ENCODE measurements around the gene TXN2. TPM values are rescaled to one million over a fixed set of nuclear protein-coding genes. Genes with fewer than 3 reads are reported as not detected.
"Not testable (repeated sequence)": the region's sequence is repeated elsewhere in the genome, so short reads cannot be mapped to it uniquely, and the experiment has no call there.

TXN2 gene, protein sequence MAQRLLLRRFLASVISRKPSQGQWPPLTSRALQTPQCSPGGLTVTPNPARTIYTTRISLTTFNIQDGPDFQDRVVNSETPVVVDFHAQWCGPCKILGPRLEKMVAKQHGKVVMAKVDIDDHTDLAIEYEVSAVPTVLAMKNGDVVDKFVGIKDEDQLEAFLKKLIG
- total RNA-seq = 96.5 and 98.7 TPM in 2 replicates

DNA sequence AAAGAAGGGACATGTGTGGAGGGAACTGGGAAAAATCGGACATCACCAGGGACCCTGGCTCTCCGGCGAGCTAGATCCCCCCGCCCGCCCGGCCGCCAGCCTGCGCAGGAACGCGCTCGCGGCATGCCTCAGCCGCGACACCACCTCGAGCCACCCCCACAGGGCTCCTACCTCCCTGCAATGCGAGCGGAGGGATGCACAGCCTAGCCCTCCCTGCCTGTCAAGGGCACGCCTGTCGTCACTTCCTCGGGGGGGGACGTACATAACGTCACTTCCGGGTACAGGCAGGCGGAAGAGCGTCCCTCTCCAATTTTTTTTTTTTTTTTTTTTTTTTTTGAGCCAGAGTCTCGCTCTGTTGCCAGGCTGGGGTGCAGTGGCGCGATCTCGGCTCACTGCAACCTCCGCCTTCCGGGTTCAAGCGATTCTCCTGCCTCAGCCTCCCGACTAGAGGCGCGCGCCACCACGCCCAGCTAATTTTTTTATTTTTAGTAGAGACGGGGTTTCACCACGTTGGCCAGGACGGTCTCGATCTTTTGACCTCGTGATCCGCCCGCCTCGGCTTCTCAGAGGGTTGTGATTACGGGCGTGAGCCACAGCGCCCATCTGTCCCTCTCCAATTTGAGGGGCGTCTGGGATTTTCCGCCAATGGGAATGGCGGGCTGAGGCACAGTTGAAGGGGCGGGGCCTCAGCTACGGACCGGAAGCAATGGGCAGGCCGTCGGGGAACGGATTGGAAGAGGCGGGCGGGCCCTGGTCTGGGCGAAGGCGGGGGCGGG lies at the start of gene TXN2:
TXN2 (minus strand) TSS at position 248 of the 776 bp plus-strand sequence. CDS start 803 bp downstream, outside the sequence.
- Mint-ChIP-seq H3K27ac (peak within 1 kb of the TSS; percentile 87), H3K4me1 (peaks cover 19% of the 10 kb centered on the region), H3K36me3 (ENCODE audit: low read depth) (peaks cover 27% of the 10 kb centered on the region), H3K4me3 (peak within 1 kb of the TSS; percentile 90), H3K9me3 (no peaks in the 10 kb centered on the region), H3K27me3 (no peaks in the 10 kb centered on the region)
- peak; percentile 98 for DNase-seq
- intact Hi-C loops (cut with micrococcal nuclease) = loop anchor here (1.0 to 10.0 kb wide), 6 partner anchors 25 to 317 kb away; partner anchors contain the start of genes APOL2, APOL3, EIF3D and FOXRED2

DNA sequence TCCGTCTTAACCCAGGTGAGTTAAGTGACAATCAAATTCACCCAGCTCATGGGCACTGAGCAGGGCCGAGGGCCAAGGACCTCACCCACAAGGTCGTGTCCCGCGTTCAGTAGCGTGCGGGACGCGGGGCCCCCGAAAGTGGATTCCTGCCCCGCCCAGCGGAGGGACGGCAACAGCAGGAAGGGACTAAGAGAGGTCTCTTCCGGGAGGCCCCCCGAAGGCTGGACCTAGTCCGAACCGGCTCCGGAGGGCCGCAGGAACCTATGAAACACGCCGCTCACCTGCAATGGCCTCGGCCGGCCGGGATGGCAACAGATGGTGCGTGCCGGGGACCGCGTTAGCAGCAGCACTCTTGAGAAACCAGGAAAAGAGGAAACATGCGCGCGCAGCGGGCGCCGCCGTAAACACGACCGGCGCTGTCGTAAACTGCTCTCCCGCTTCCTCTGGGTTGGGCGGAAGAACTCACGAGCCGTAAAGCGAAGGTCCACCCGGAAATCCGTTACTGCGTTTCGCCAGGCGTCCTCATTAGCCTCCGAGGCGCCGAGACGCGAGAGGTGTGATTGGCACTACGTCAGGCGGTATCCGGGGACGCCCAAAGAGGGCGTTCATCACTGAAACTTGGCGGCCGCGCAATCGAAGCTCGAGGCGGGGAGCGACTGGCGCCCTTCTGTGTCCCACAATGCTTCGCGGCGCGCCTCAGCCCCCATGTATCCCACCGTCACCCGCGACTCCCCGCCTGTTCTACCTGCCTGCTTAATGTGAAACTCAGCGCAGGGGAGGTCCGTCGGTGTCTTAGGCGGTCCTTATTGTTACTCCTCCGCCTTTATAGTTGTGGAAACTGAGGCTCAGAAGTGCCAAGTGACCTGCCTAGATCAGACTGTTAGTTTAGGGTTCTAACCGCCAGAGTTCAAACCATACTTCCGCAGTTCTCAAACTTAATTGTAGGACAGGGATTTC lies 47.6 kb upstream of the TXN2 start, which contains the start of gene EIF3D:
EIF3D (minus strand) TSS at position 372 of the 957 bp plus-strand sequence. CDS start 3,045 bp downstream, outside the sequence.
- H3K4me3 Mint-ChIP-seq = peak within 1 kb of the TSS; percentile 93
- peak within 1 kb of the TSS; percentile 99 for H3K27ac Mint-ChIP-seq
- peak; percentile 99 for DNase-seq
- H3K27me3 Mint-ChIP-seq = peaks cover 3% of the 10 kb centered on the region
- H3K9me3 Mint-ChIP-seq = no peaks in the 10 kb centered on the region
- peaks cover 19% of the 10 kb centered on the region for H3K4me1 Mint-ChIP-seq
- H3K36me3 Mint-ChIP-seq (ENCODE audit: low read depth) = peaks cover 41% of the 10 kb centered on the region
- intact Hi-C loops (cut with micrococcal nuclease) = loop anchor here (1.0 to 10.0 kb wide), 5 partner anchors 22 to 247 kb away; partner anchors contain the start of genes FOXRED2, IFT27 and MYH9

DNA sequence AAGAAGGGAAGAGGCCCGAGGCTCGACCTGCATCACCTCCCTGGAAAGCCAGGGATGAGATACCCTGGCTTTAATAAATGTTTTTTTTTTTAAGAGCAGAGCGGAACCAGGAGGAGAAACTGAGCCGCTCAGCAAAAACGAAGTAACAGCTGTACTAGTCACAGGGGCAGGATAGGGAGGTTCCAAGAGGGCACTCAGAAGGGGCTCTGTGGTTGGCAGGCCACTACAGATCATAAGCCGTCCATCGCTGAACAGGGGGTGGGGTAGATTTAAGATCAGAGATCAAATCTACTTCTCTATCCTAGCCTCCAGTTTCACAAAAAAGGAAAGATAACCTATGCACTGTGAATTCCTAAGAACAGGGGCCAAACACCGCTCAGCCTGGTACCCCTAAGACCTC lies 46.9 kb upstream of the TXN2 start:
- intact Hi-C loops (cut with micrococcal nuclease) = loop anchor here (10.0 kb wide), 1 partner anchor 74 kb away; no protein-coding TSS in a partner anchor
- no peak for DNase-seq

DNA sequence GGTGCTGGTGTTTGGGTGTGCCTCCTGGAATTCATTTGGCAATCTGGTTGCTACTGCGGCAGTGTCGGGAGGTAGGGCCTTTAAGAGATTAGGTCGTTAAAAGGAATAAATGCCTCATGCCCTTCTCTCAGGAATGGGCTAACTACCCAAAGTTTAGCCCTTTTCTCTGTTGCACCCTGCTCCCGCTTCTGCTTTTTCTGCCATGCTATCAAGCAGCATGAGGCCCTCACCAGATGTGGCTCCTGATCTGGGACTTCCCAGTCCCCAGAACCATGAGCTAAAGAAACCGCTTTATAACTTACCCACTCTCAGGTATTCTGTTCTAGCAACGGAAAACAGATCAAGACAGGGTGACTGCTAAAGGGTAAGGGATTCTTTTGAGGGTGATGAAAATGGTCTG lies 41.2 kb upstream of the TXN2 start:
- H3K4me1 Mint-ChIP-seq = peaks cover 14% of the 10 kb centered on the region
- intact Hi-C loops (cut with micrococcal nuclease) = loop anchor here (10.0 kb wide), 1 partner anchor 68 kb away; no protein-coding TSS in a partner anchor
- no peaks in the 10 kb centered on the region for H3K9me3 Mint-ChIP-seq
- no peak overlapping the region for H3K4me3 Mint-ChIP-seq
- H3K36me3 Mint-ChIP-seq (ENCODE audit: low read depth) = peaks cover 83% of the 10 kb centered on the region
- no peak overlapping the region for H3K27ac Mint-ChIP-seq
- H3K27me3 Mint-ChIP-seq = no peaks in the 10 kb centered on the region
- no peak for DNase-seq

More for the DNA sequence above, 46.9 kb upstream of the TXN2 start:
- Mint-ChIP-seq H3K27me3 (peaks cover 3% of the 10 kb centered on the region), H3K36me3 (ENCODE audit: low read depth) (peaks cover 49% of the 10 kb centered on the region), H3K27ac (peak overlapping the region; percentile 99), H3K4me3 (peak overlapping the region; percentile 93), H3K4me1 (peaks cover 19% of the 10 kb centered on the region), H3K9me3 (no peaks in the 10 kb centered on the region)

DNA sequence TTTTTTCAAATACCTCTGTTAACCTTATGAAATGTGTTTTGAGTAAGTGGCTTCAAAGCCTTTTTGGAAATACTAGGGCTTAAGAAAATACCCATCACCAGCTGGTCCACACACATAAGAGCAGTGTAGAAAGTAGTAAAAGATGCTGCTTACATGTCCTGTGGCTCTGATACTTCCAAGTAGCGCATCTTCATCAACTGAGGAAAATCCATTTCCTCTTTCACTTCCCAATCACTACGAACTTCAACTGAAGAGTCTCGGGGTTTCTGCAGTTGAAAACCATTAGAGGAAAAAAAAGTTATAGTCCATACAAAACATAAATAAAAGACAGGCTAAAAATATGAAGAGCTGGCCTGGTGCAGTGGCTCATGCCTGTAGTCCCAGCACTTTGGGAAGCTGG lies 39.0 kb upstream of the TXN2 start:
- H3K4me3 Mint-ChIP-seq = no peak overlapping the region
- intact Hi-C loops (cut with micrococcal nuclease) = loop anchor here (10.0 kb wide), 1 partner anchor 66 kb away; no protein-coding TSS in a partner anchor
- peaks cover 6% of the 10 kb centered on the region for H3K4me1 Mint-ChIP-seq
- no peak overlapping the region for H3K27ac Mint-ChIP-seq
- peaks cover 85% of the 10 kb centered on the region for H3K36me3 Mint-ChIP-seq (ENCODE audit: low read depth)
- DNase-seq = no peak
- no peaks in the 10 kb centered on the region for H3K9me3 Mint-ChIP-seq
- no peaks in the 10 kb centered on the region for H3K27me3 Mint-ChIP-seq

DNA sequence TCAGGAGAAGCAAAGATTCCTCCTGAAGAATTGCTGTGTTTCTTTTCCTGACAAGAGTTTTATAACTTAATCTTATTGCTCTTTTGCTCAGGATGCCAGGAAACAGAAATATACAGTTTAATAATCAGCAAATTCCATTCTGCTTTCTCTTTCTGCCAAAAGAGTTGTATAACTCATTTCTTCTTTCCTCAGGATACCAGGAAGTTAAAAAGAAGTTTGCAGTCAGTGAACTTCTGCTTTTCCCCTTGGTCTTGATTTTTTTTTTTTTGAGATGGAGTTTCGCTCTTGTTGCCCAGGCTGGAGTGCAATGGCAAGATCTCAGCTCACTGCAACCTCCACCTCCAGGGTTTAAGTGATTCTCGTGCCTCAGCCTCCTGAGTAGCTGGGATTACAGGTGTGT lies 38.5 kb upstream of the TXN2 start:
- H3K9me3 Mint-ChIP-seq, DNase-seq, H3K4me1 Mint-ChIP-seq, H3K27me3 Mint-ChIP-seq, H3K27ac Mint-ChIP-seq, H3K4me3 Mint-ChIP-seq: not testable (repeated sequence)
- intact Hi-C loops (cut with micrococcal nuclease) = loop anchor here (10.0 kb wide), 1 partner anchor 65 kb away; no protein-coding TSS in a partner anchor
- H3K36me3 Mint-ChIP-seq (ENCODE audit: low read depth) = peaks cover 85% of the 10 kb centered on the region

DNA sequence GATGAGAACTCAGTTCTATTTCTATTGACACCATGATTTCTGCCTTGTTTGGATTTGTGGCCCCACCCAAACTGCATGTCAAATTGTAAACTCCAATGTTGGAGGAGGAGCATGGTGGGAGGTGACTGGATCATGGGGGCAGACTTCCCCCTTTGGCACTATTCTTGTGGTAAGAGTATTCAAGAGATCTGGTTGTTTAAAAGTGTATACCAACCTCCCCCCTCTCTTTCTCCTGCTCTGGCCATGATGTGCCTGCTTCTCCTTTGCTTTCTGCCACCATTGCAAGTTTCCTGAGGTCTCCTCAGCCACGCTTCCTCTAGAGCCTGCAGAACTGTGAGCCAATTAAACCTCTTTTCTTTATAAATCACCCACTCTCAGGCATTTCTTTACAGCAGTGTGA lies 33.3 kb upstream of the TXN2 start:
- H3K27me3 Mint-ChIP-seq = no peaks in the 10 kb centered on the region
- no peak for DNase-seq
- H3K4me3 Mint-ChIP-seq = no peak overlapping the region
- no peak overlapping the region for H3K27ac Mint-ChIP-seq
- intact Hi-C loops (cut with micrococcal nuclease) = no loop called here
- H3K36me3 Mint-ChIP-seq (ENCODE audit: low read depth) = peaks cover 82% of the 10 kb centered on the region
- peaks cover 7% of the 10 kb centered on the region for H3K4me1 Mint-ChIP-seq
- H3K9me3 Mint-ChIP-seq = no peaks in the 10 kb centered on the region

DNA sequence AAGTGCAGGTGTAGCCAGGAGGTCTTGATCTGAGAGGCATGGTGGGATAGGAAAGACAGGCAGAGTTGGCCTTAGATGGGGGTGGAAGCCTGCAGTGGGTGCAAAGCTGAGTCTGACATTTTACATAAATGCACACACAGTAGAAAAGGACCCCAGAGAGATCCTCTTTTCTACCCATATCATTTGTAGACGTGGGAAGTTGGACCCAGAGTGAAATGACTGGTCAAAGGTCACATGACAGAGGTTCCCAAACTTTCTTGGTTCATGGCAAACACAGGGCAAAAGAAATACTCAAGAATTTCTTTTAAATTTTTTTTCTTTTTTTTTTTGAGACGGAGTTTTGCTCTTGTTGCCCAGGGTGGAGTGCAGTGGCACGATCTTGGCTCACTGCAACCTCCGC lies 31.6 kb upstream of the TXN2 start:
- Mint-ChIP-seq H3K4me3 (no peak overlapping the region), H3K4me1 (peaks cover 7% of the 10 kb centered on the region), H3K27ac (no peak overlapping the region), H3K36me3 (ENCODE audit: low read depth) (peaks cover 72% of the 10 kb centered on the region), H3K27me3 (no peaks in the 10 kb centered on the region), H3K9me3 (no peaks in the 10 kb centered on the region)
- DNase-seq = no peak
- intact Hi-C loops (cut with micrococcal nuclease) = no loop called here

DNA sequence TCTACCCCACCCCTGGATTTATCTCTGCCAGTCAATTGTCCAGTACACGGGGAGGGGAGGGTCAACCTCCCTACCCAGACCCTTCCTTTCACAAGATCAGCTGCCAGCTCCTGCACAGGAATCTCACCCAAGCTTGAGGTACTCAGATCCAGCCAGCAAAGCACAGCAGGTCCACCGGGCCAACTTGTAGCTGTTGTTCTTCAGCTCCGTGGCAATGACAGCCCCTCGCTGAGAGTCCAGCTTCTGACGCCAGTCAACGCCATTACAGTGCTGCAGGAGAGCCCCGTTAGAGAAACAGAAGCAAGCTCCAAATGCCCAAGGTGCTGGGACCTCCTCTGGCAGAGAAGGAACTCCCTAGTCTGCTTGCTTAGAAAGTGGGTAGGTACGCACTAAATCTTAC lies 30.9 kb upstream of the TXN2 start:
- no peak for DNase-seq
- Mint-ChIP-seq H3K36me3 (ENCODE audit: low read depth) (peaks cover 66% of the 10 kb centered on the region), H3K9me3 (no peaks in the 10 kb centered on the region), H3K27ac (no peak overlapping the region), H3K27me3 (no peaks in the 10 kb centered on the region), H3K4me1 (peaks cover 11% of the 10 kb centered on the region), H3K4me3 (no peak overlapping the region)
- intact Hi-C loops (cut with micrococcal nuclease) = no loop called here

DNA sequence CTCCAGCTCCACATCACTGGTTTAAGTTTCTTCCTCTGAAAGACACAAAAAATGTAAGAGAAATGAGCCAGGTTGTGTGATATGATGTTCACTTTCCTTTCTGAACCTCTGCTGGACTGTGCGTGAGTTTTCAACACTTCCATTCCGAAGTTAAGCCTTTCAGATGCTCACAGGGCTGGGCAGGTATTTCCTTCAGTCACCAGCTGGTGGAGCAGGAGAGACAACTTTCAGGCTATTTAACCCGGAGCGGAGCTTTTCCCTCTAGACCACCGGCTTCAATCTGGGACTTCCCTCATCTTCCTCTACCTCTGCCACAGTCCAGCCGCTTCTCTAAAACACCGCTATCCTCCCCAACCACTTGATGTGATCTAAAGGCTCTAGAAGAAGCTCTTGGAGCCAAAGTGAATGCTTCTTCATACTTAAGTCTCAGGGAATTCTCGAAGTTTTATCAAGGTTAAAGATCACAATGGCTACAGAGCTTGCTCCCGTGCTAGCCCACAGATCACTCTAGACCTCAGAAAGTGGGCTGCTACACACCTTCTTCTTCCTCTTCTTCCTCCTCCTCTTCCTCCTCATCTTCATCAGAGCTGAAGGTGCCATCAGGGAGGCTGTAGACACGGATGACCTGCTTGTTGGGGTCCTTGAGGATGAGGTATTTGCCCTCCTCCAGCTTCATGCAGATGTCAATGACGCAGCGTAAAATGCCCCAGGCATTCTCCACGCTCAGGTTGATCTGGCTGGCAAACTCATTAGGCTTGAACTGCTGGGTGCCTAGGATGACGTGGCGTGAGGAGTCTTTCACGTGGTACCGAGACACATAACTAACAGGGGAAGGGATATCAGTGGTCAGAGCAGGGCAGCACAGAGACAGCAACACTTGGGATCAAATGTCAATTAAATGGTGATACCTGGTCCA lies 29.8 kb upstream of the TXN2 start:
- no peaks in the 10 kb centered on the region for H3K27me3 Mint-ChIP-seq
- H3K36me3 Mint-ChIP-seq (ENCODE audit: low read depth) = peaks cover 55% of the 10 kb centered on the region
- DNase-seq = peak; percentile 77
- no peak overlapping the region for H3K4me3 Mint-ChIP-seq
- no peak overlapping the region for H3K27ac Mint-ChIP-seq
- intact Hi-C loops (cut with micrococcal nuclease) = no loop called here
- H3K4me1 Mint-ChIP-seq = peaks cover 11% of the 10 kb centered on the region
- no peaks in the 10 kb centered on the region for H3K9me3 Mint-ChIP-seq

DNA sequence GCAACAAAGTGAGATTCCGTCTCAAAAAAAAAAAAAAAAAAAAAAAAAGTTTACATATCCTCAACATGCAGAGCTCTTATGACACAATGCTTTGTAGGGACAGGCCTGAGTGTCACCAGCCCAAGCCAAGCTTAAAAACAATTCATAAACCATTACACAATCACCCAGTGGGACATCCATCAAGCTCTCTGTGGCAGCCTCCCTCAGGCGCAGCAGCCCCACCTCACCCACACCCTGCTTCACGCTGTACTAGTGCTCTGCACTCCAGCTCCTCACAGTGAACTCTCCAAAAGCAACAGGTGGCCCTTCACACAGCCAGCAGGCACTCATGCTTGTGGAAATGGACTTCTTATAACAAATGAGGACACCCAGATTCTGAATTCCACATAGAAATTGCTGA lies 28.9 kb upstream of the TXN2 start:
- Mint-ChIP-seq H3K4me1 (peaks cover 10% of the 10 kb centered on the region), H3K36me3 (ENCODE audit: low read depth) (peaks cover 47% of the 10 kb centered on the region), H3K4me3 (no peak overlapping the region), H3K27ac (no peak overlapping the region), H3K27me3 (no peaks in the 10 kb centered on the region), H3K9me3 (no peaks in the 10 kb centered on the region)
- intact Hi-C loops (cut with micrococcal nuclease) = no loop called here
- DNase-seq = no peak

DNA sequence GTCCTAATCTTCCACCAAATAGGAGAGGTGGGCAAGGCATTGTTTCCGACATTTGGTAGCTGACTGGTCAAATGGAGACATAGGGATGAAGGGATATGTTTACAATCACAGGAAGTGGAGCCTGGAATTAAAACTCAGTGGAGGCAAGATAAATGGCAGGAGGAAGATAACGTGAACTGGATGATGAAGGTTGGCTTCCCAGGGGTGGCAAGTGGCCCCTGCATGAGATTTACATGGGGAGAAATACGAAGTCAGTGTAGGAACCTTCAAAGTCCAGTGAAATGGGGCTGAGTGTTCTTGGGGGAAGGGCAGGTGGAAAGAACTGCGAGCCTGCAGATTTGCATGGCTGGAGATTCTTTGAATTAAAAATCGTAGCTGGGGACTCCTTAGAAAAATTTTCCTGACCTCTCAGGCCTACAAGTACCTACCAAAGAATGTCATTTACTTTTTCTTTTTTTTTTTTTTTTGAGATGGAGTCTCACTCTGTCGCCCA lies 26.1 kb upstream of the TXN2 start:
- Mint-ChIP-seq H3K4me1 (peaks cover 10% of the 10 kb centered on the region), H3K27me3 (no peaks in the 10 kb centered on the region), H3K36me3 (ENCODE audit: low read depth) (peaks cover 27% of the 10 kb centered on the region), H3K4me3 (peak overlapping the region; percentile 70), H3K9me3 (no peaks in the 10 kb centered on the region), H3K27ac (peak overlapping the region; percentile 30)
- intact Hi-C loops (cut with micrococcal nuclease) = loop anchor here (1.0 to 2.0 kb wide), 2 partner anchors 22 to 25 kb away; partner anchors contain the start of gene EIF3D
- no peak for DNase-seq

All from activated CD4-positive, alpha-beta T cell treated with anti-CD3 and anti-CD28 coated beads, Interleukin-2, amount 10 ng/mL, durations not matched to agents 24 days and 14 days (primary cell).